Calu3 (cell line): ENCODE measurements around the gene SV2C. TPM values are rescaled to one million over a fixed set of nuclear protein-coding genes. Genes with fewer than 3 reads are reported as not detected.

Source experiments
- BruUV-seq: library from RNA; stranded (reverse); fragments of 400-500 nt; replicated peaks from 2 replicates; lab custom pipeline; 2021; lab: Mats Ljungman, UMichigan
- CTCF ChIA-PET: fragments of 300-600 bp; sonication (Branson Sonifier 250); formaldehyde crosslinking; loops from one replicate; lab custom pipeline; 2022; ENCODE audit warnings: antibody characterized with exemption; lab: Charles Lee
- DNase-seq: peaks from one replicate; pipeline ENCODE4 v3.0.0; 2022
- H3K27ac Mint-ChIP-seq: one replicate; pipeline ENCODE4 v1.8.0; 2022; ENCODE audit warnings: mixed read lengths; ENCODE audit not compliant: unreplicated experiment
- H3K27me3 Mint-ChIP-seq: one replicate; pipeline ENCODE4 v1.8.0; 2022; ENCODE audit warnings: mixed read lengths; ENCODE audit not compliant: unreplicated experiment
- H3K36me3 Mint-ChIP-seq: one replicate; pipeline ENCODE4 v1.8.0; 2022; ENCODE audit warnings: mild to moderate bottlenecking, moderate library complexity, mixed read lengths; ENCODE audit not compliant: insufficient read depth, unreplicated experiment
- H3K4me1 Mint-ChIP-seq: one replicate; pipeline ENCODE4 v1.8.0; 2022; ENCODE audit warnings: mild to moderate bottlenecking, low read depth, mixed read lengths; ENCODE audit not compliant: unreplicated experiment
- H3K4me3 Mint-ChIP-seq: one replicate; pipeline ENCODE4 v1.8.0; 2022; ENCODE audit warnings: mild to moderate bottlenecking, low read depth, moderate library complexity, mixed read lengths; ENCODE audit not compliant: unreplicated experiment
- H3K9me3 Mint-ChIP-seq: one replicate; pipeline ENCODE4 v1.8.0; 2022; ENCODE audit warnings: low read depth, mixed read lengths; ENCODE audit not compliant: unreplicated experiment
- intact Hi-C: fragments of 100-400 bp; cut with micrococcal nuclease; formaldehyde crosslinking; loops from one replicate; pipeline ENCODE4 v1.10.0; 2022; ENCODE audit not compliant: unreplicated experiment
- total RNA-seq: library from RNA; stranded (reverse); gene quantifications from 2 replicates; pipeline ENCODE4 v1.2.3, GENCODE V29; 2022
- TF ChIP-seq, protein P1 (sequence below): fragments of 200-600 bp; IDR thresholded peaks from one replicate; pipeline ENCODE4 v1.8.0; 2022; ENCODE audit warnings: antibody characterized with exemption; ENCODE audit not compliant: unreplicated experiment

Gene SV2C
- total RNA-seq, 1 experiment from 2014 or later, result 0.90 TPM

GRCh38 chr5:76106149-76106548 is 23.0 kb downstream of the SV2C start:
- intact Hi-C loops, result no loop called here
- no peak overlapping the region for H3K4me3 Mint-ChIP-seq
- no TSS peak for BruUV-seq
- CTCF ChIA-PET, result no interaction called here
- peaks cover 54% of the 10 kb centered on the region for H3K27me3 Mint-ChIP-seq
- no peaks in the 10 kb centered on the region for H3K4me1 Mint-ChIP-seq
- TF ChIP-seq, protein P1, sequence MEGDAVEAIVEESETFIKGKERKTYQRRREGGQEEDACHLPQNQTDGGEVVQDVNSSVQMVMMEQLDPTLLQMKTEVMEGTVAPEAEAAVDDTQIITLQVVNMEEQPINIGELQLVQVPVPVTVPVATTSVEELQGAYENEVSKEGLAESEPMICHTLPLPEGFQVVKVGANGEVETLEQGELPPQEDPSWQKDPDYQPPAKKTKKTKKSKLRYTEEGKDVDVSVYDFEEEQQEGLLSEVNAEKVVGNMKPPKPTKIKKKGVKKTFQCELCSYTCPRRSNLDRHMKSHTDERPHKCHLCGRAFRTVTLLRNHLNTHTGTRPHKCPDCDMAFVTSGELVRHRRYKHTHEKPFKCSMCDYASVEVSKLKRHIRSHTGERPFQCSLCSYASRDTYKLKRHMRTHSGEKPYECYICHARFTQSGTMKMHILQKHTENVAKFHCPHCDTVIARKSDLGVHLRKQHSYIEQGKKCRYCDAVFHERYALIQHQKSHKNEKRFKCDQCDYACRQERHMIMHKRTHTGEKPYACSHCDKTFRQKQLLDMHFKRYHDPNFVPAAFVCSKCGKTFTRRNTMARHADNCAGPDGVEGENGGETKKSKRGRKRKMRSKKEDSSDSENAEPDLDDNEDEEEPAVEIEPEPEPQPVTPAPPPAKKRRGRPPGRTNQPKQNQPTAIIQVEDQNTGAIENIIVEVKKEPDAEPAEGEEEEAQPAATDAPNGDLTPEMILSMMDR, result no peak
- H3K27ac Mint-ChIP-seq, result no peak overlapping the region
- H3K9me3 Mint-ChIP-seq, result no peaks in the 10 kb centered on the region
- DNase-seq, result no peak
- H3K36me3 Mint-ChIP-seq, result no peaks in the 10 kb centered on the region

DNA sequence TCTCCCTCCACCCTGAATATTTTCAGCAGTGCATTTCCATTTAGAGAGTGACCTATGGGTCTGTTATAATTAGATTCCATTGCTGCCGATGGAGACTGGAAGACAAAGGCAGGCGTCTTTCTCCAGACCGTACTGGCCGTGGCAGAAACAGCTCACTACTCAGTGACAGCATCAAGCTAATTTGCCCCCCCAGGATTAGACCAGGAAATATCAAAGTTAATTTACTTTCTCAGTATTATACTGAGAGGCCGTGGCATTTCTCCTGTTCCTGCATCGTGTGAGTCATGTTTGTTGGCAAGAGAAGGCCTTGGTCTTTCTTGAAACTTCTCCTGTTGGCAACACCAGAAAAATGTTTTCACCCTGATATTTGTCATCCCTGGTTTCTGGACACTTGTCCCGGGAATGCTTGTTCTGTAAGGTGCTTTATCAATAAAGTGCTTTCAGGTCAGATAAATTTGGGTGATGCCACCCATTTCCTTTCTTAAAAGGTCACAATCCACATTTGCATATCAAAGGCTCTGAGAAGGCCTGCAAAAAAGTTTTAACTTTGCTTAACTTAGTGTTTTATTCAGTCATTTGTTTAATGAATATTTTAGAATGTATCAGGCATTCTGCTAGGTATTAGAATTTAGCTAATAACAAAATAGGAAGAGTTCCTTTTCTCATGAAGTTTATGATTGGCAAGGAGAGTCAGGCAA is 28.4 kb downstream of the SV2C start:
- peak; percentile 13 for DNase-seq
- Mint-ChIP-seq H3K4me3 (no peak overlapping the region), H3K27ac (no peak overlapping the region), H3K36me3 (no peaks in the 10 kb centered on the region), H3K4me1 (no peaks in the 10 kb centered on the region), H3K27me3 (peaks cover 70% of the 10 kb centered on the region), H3K9me3 (no peaks in the 10 kb centered on the region)
- CTCF ChIA-PET, result no interaction called here
- intact Hi-C loops, result no loop called here
- no TSS peak for BruUV-seq
- TF ChIP-seq, protein P1, result no peak

GRCh38 chr5:76113103-76113502 is 29.9 kb downstream of the SV2C start:
- CTCF ChIA-PET, result interaction anchor here (0.8 kb wide), 1 partner anchor 17 kb away, joined by 4 read pairs; no protein-coding TSS in a partner anchor
- intact Hi-C loops, result no loop called here
- no peak overlapping the region for H3K4me3 Mint-ChIP-seq
- no peaks in the 10 kb centered on the region for H3K4me1 Mint-ChIP-seq
- no peaks in the 10 kb centered on the region for H3K36me3 Mint-ChIP-seq
- no TSS peak for BruUV-seq
- peaks cover 80% of the 10 kb centered on the region for H3K27me3 Mint-ChIP-seq
- H3K27ac Mint-ChIP-seq, result no peak overlapping the region
- TF ChIP-seq, protein P1, result no peak
- no peaks in the 10 kb centered on the region for H3K9me3 Mint-ChIP-seq
- DNase-seq, result no peak

DNA sequence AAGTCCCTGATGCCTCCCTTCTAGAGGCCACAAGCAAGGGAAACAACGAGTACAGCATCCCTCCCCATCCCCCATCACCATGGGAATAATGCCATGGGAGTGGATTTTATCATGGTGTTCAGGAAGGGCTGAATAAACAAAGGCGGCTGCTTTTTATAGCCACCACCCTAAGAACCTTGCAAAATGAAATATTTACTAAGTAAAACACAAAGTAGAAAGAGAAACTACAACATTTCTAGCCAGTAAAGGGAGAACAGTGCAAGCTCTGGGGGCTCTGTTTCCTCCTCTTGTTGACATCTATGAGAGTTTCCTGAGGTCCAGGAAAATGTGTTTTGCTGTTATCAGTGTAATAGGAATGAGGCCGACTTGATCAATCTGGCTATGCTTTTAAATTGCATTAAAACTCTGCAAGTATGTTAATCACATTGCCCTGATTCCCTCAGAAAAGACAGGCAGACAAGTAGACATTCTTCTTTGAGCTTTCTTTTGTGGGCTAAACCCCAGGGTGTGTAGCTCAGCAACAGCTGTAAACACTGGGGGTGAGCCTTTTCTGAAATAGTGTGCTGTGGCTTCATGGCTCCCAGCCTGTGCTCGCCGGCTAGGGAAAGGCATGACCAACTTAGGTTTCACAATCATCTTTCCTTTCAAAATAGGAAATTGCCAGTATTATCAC is 31.1 kb downstream of the SV2C start:
- Mint-ChIP-seq H3K27me3 (peaks cover 92% of the 10 kb centered on the region), H3K4me3 (no peak overlapping the region), H3K9me3 (no peaks in the 10 kb centered on the region), H3K4me1 (no peaks in the 10 kb centered on the region), H3K36me3 (no peaks in the 10 kb centered on the region), H3K27ac (no peak overlapping the region)
- CTCF ChIA-PET, result no interaction called here
- intact Hi-C loops, result no loop called here
- BruUV-seq, result no TSS peak
- TF ChIP-seq, protein P1, result no peak
- DNase-seq, result no peak
